Body of pancreas (tissue), 4 donors: ENCODE results near the gene EMP3.

Source experiments
- POLR2A ChIP-seq, 3 donors: fragments of 450-650 bp; IDR thresholded peaks; one replicate each; pipeline ENCODE4 v1.6.1; 2016; ENCODE audit warnings: antibody characterized with exemption in 3 of 3, mild to moderate bottlenecking in 2 of 3
- TF ChIP-seq, protein P1 (sequence below), 7 experiments: fragments of 450-650 bp in 4 of 7; fragments of 200-600 bp in 3 of 7; sonication (generic) in 3 of 7; IDR thresholded peaks; one replicate each; pipeline ENCODE4 v1.5.1; 2016 to 2019; ENCODE audit warnings: antibody characterized with exemption in 7 of 7

- TF ChIP-seq, protein P1, sequence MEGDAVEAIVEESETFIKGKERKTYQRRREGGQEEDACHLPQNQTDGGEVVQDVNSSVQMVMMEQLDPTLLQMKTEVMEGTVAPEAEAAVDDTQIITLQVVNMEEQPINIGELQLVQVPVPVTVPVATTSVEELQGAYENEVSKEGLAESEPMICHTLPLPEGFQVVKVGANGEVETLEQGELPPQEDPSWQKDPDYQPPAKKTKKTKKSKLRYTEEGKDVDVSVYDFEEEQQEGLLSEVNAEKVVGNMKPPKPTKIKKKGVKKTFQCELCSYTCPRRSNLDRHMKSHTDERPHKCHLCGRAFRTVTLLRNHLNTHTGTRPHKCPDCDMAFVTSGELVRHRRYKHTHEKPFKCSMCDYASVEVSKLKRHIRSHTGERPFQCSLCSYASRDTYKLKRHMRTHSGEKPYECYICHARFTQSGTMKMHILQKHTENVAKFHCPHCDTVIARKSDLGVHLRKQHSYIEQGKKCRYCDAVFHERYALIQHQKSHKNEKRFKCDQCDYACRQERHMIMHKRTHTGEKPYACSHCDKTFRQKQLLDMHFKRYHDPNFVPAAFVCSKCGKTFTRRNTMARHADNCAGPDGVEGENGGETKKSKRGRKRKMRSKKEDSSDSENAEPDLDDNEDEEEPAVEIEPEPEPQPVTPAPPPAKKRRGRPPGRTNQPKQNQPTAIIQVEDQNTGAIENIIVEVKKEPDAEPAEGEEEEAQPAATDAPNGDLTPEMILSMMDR (IDR thresholded peaks at IDR 0.05), result peak; percentile 66 to 94 (median 88)
- TF ChIP-seq POLR2A (IDR thresholded peaks at IDR 0.05), result peak in 2 of 3 donors; percentile 34 to 40
Observed at GRCh38 chr19:48333467-48334384, 8.4 kb downstream of the EMP3 start.
